HepG2 (cell line): Measurements from ENCODE around the gene CCDC196. TPM values are rescaled to one million over a fixed set of nuclear protein-coding genes. Genes with fewer than 3 reads are reported as not detected.

Source experiments
- ATF7 ChIP-seq, 2 experiments: fragments of 450-650 bp in 1 of 2; sonication (generic) in 1 of 2; formaldehyde crosslinking in 1 of 2; IDR thresholded peaks; 2 replicates each; pipeline versions ENCODE4 v1.4.0 to v1.6.1; 2016 to 2020; ENCODE audit warnings: antibody characterized with exemption in 1 of 2, mild to moderate bottlenecking in 1 of 2, missing genetic modification reagents in 1 of 2
- CEBPG ChIP-seq: IDR thresholded peaks from 2 replicates; pipeline ENCODE4 v1.6.1; 2016
- CHD2 ChIP-seq: IDR thresholded peaks from 2 replicates; pipeline ENCODE4 v1.6.1; 2011; ENCODE audit warnings: low read depth, low read length, improper control_type of control experiment
- FLYWCH1 ChIP-seq: sonication (generic); formaldehyde crosslinking; IDR thresholded peaks from 2 replicates; pipeline ENCODE4 v1.8.1; 2023; ENCODE audit warnings: mild to moderate bottlenecking, missing genetic modification reagents
- HMG20B ChIP-seq: conservative IDR thresholded peaks from 2 replicates; pipeline ENCODE4 v1.6.1; 2016; ENCODE audit warnings: missing genetic modification reagents, missing compliant biosample characterization
- HNF1B ChIP-seq: sonication (generic); formaldehyde crosslinking; IDR thresholded peaks from 2 replicates; pipeline ENCODE4 v1.5.1; 2020; ENCODE audit warnings: mild to moderate bottlenecking, moderate library complexity, missing genetic modification reagents
- PAXIP1 ChIP-seq: sonication (generic); formaldehyde crosslinking; conservative IDR thresholded peaks from 2 replicates; pipeline ENCODE4 v1.4.0; 2020; ENCODE audit warnings: mild to moderate bottlenecking, missing genetic modification reagents, moderate library complexity
- PBX3 ChIP-seq: sonication (generic); formaldehyde crosslinking; IDR thresholded peaks from 2 replicates; pipeline ENCODE4 v1.8.1; 2023; ENCODE audit warnings: missing genetic modification reagents, inconsistent platforms, borderline replicate concordance
- POLR2AphosphoS5 ChIP-seq: IDR thresholded peaks from 2 replicates; pipeline ENCODE4 v1.6.1; 2012; ENCODE audit warnings: low read depth, low read length
- ZNF180 ChIP-seq: sonication (generic); formaldehyde crosslinking; IDR thresholded peaks from 2 replicates; pipeline ENCODE4 v1.4.0; 2020; ENCODE audit warnings: low read depth, missing genetic modification reagents, borderline replicate concordance
- ZNF230 ChIP-seq: sonication (generic); formaldehyde crosslinking; IDR thresholded peaks from 2 replicates; pipeline ENCODE4 v1.4.0; 2020; ENCODE audit warnings: mild to moderate bottlenecking, missing genetic modification reagents
- ZNF326 ChIP-seq: sonication (generic); formaldehyde crosslinking; IDR thresholded peaks from 2 replicates; pipeline ENCODE4 v1.4.0; 2020; ENCODE audit warnings: missing genetic modification reagents, borderline replicate concordance
- ZNF570 ChIP-seq: sonication (generic); formaldehyde crosslinking; IDR thresholded peaks from 2 replicates; pipeline ENCODE4 v1.4.0; 2020; ENCODE audit warnings: mild to moderate bottlenecking, missing genetic modification reagents, borderline replicate concordance
- ZSCAN9 ChIP-seq: IDR thresholded peaks from 2 replicates; pipeline ENCODE4 v1.6.1; 2016; ENCODE audit warnings: borderline replicate concordance
- ZZZ3 ChIP-seq: sonication (generic); formaldehyde crosslinking; IDR thresholded peaks from 2 replicates; pipeline ENCODE4 v1.4.0; 2020; ENCODE audit warnings: missing genetic modification reagents, mild to moderate bottlenecking, borderline replicate concordance
- polyA plus RNA-seq, 8 experiments: library from polyadenylated mRNA; depleted of rRNA in 3 of 8; stranded (reverse) in 7 of 8; unstranded in 1 of 8; fragments of >200 nt; fragmentation: Illumina TruSeq in 4 of 8; extraction: Trizol in 4 of 8; gene quantifications; 2 replicates each; pipeline versions ENCODE4 v1.2.1 to v1.2.3, GENCODE V29; 2011 to 2016; ENCODE audit warnings: low read depth in 4 of 8, missing spikeins in 1 of 8, mixed read lengths in 1 of 8; ENCODE audit not compliant: insufficient read depth in 1 of 8
- total RNA-seq, 5 experiments: library from RNA; depleted of rRNA; stranded (reverse); fragments of >200 nt; fragmentation: Illumina TruSeq; extraction: Trizol; gene quantifications; 2 replicates each; pipeline ENCODE4 v1.2.3, GENCODE V29; 2016; ENCODE audit warnings: low read depth in 1 of 5
- TF ChIP-seq, protein P1 (sequence below): sonication (generic); formaldehyde crosslinking; IDR thresholded peaks from 2 replicates; pipeline ENCODE4 v1.9.0; 2021; ENCODE audit warnings: missing genetic modification reagents, borderline replicate concordance
- TF ChIP-seq, protein P2 (sequence below): sonication (generic); formaldehyde crosslinking; IDR thresholded peaks from 2 replicates; pipeline ENCODE4 v1.4.0; 2020; ENCODE audit warnings: low read depth, mild to moderate bottlenecking, missing genetic modification reagents
- TF ChIP-seq, protein P3 (sequence below): sonication (generic); formaldehyde crosslinking; IDR thresholded peaks from 2 replicates; pipeline ENCODE4 v1.4.0; 2020; ENCODE audit warnings: missing genetic modification reagents

Gene CCDC196
- total and polyA plus RNA-seq, 2 of the 13 experiments (the other 11 are each of a cell fraction or from before 2014, with no cell fraction given): not detected

GRCh38 chr14:66507722-66508546 is 21.8 kb downstream of the CCDC196 start, which contains the start of gene GPHN (continued):
- TF ChIP-seq CHD2 (0 out of 2 replicates have a peak, but pooled peaks have one; percentile 49), ZZZ3 (CRISPR knock-in tag) (no peak), ZNF570 (no peak), POLR2AphosphoS5 (peak; percentile 91), PAXIP1 (CRISPR knock-in tag) (peak; percentile 45), PBX3 (no peak; the same call in 1 of the 2 replicates), HNF1B (CRISPR knock-in tag) (peak; percentile 64; the same call in 1 of the 2 replicates), FLYWCH1 (peak; percentile 82; the same call in 1 of the 2 replicates), CEBPG (CRISPR knock-in tag) (peak; percentile 35; the same call in 1 of the 2 replicates), ZSCAN9 (CRISPR knock-in tag) (peak; percentile 81; the same call in 1 of the 2 replicates), ZNF326 (CRISPR knock-in tag) (no peak), HMG20B (CRISPR knock-in tag) (peak; percentile 57), ZNF180 (CRISPR knock-in tag) (no peak), ATF7 (IDR thresholded peaks at IDR 0.05) (no peak), ATF7 (CRISPR knock-in tag; IDR thresholded peaks at IDR 0.05) (no peak), ZNF230 (CRISPR knock-in tag) (no peak)
- TF ChIP-seq, protein P1, sequence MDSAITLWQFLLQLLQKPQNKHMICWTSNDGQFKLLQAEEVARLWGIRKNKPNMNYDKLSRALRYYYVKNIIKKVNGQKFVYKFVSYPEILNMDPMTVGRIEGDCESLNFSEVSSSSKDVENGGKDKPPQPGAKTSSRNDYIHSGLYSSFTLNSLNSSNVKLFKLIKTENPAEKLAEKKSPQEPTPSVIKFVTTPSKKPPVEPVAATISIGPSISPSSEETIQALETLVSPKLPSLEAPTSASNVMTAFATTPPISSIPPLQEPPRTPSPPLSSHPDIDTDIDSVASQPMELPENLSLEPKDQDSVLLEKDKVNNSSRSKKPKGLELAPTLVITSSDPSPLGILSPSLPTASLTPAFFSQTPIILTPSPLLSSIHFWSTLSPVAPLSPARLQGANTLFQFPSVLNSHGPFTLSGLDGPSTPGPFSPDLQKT (CRISPR knock-in tag): no peak
- TF ChIP-seq, protein P2, sequence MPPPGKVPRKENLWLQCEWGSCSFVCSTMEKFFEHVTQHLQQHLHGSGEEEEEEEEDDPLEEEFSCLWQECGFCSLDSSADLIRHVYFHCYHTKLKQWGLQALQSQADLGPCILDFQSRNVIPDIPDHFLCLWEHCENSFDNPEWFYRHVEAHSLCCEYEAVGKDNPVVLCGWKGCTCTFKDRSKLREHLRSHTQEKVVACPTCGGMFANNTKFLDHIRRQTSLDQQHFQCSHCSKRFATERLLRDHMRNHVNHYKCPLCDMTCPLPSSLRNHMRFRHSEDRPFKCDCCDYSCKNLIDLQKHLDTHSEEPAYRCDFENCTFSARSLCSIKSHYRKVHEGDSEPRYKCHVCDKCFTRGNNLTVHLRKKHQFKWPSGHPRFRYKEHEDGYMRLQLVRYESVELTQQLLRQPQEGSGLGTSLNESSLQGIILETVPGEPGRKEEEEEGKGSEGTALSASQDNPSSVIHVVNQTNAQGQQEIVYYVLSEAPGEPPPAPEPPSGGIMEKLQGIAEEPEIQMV: no peak
- TF ChIP-seq, protein P3, sequence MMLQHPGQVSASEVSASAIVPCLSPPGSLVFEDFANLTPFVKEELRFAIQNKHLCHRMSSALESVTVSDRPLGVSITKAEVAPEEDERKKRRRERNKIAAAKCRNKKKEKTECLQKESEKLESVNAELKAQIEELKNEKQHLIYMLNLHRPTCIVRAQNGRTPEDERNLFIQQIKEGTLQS: peak; percentile 58
